Endothelial cell (in vitro differentiated cells): ENCODE results near the gene MED16. TPM values are rescaled to one million over a fixed set of nuclear protein-coding genes. Genes with fewer than 3 reads are reported as not detected.

ENCODE experiments used
- DNase-seq: peaks from one replicate; pipeline ENCODE4 v3.0.0; 2021; ENCODE audit warnings: low spot score
- H3K27ac Mint-ChIP-seq: one replicate; pipeline ENCODE4 v1.8.0; 2021; ENCODE audit warnings: mixed read lengths, inconsistent platforms; ENCODE audit not compliant: unreplicated experiment
- H3K27me3 Mint-ChIP-seq: one replicate; pipeline ENCODE4 v1.8.0; 2021; ENCODE audit warnings: mild to moderate bottlenecking, moderate library complexity, mixed read lengths, inconsistent platforms; ENCODE audit not compliant: unreplicated experiment
- H3K36me3 Mint-ChIP-seq: one replicate; pipeline ENCODE4 v1.8.0; 2021; ENCODE audit warnings: mild to moderate bottlenecking, low read depth, mixed read lengths, inconsistent platforms; ENCODE audit not compliant: unreplicated experiment
- H3K4me1 Mint-ChIP-seq: one replicate; pipeline ENCODE4 v1.8.0; 2021; ENCODE audit warnings: mild to moderate bottlenecking, mixed read lengths, inconsistent platforms; ENCODE audit not compliant: unreplicated experiment
- H3K4me3 Mint-ChIP-seq: one replicate; pipeline ENCODE4 v1.8.0; 2021; ENCODE audit warnings: mild to moderate bottlenecking, mixed read lengths, inconsistent platforms; ENCODE audit not compliant: unreplicated experiment
- H3K9me3 Mint-ChIP-seq: one replicate; pipeline ENCODE4 v1.8.0; 2021; ENCODE audit warnings: mixed read lengths, inconsistent platforms; ENCODE audit not compliant: unreplicated experiment
- total RNA-seq: library from RNA; stranded (reverse); fragmentation: NEBNext Ultra II Directional; extraction: Animal tissue kit (Norgen Biotek cat#: 25700); gene quantifications from one replicate; pipeline ENCODE4 v1.2.1, GENCODE V29; 2021; ENCODE audit not compliant: unreplicated experiment
- TF ChIP-seq, protein P1 (sequence below): fragments of 200-600 bp; sonication (generic); IDR thresholded peaks from one replicate; pipeline ENCODE4 v1.5.0; 2021; ENCODE audit warnings: antibody characterized with exemption; ENCODE audit not compliant: unreplicated experiment

The MED16 gene
- total RNA-seq, 1 donor from 2014 or later = 66.5 TPM

- no peak overlapping the region for H3K4me3 Mint-ChIP-seq
- no peaks in the 10 kb centered on the region for H3K9me3 Mint-ChIP-seq
- TF ChIP-seq, protein P1, sequence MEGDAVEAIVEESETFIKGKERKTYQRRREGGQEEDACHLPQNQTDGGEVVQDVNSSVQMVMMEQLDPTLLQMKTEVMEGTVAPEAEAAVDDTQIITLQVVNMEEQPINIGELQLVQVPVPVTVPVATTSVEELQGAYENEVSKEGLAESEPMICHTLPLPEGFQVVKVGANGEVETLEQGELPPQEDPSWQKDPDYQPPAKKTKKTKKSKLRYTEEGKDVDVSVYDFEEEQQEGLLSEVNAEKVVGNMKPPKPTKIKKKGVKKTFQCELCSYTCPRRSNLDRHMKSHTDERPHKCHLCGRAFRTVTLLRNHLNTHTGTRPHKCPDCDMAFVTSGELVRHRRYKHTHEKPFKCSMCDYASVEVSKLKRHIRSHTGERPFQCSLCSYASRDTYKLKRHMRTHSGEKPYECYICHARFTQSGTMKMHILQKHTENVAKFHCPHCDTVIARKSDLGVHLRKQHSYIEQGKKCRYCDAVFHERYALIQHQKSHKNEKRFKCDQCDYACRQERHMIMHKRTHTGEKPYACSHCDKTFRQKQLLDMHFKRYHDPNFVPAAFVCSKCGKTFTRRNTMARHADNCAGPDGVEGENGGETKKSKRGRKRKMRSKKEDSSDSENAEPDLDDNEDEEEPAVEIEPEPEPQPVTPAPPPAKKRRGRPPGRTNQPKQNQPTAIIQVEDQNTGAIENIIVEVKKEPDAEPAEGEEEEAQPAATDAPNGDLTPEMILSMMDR = no peak
Measured at GRCh38 chr19:907183-907853, 14.3 kb upstream of the MED16 start.

GRCh38 chr19:906480-906879 lies 13.5 kb upstream of the MED16 start:
- Mint-ChIP-seq H3K27me3 (peaks cover 3% of the 10 kb centered on the region), H3K27ac (no peak overlapping the region), H3K4me1 (no peaks in the 10 kb centered on the region), H3K4me3 (no peak overlapping the region), H3K36me3 (peaks cover 3% of the 10 kb centered on the region), H3K9me3 (no peaks in the 10 kb centered on the region)
- DNase-seq = no peak
- TF ChIP-seq, protein P1 = no peak

More at GRCh38 chr19:907183-907853, 14.3 kb upstream of the MED16 start:
- DNase-seq = no peak
- H3K36me3 Mint-ChIP-seq = no peaks in the 10 kb centered on the region
- H3K4me1 Mint-ChIP-seq = no peaks in the 10 kb centered on the region
- peaks cover 3% of the 10 kb centered on the region for H3K27me3 Mint-ChIP-seq
- no peak overlapping the region for H3K27ac Mint-ChIP-seq

DNA sequence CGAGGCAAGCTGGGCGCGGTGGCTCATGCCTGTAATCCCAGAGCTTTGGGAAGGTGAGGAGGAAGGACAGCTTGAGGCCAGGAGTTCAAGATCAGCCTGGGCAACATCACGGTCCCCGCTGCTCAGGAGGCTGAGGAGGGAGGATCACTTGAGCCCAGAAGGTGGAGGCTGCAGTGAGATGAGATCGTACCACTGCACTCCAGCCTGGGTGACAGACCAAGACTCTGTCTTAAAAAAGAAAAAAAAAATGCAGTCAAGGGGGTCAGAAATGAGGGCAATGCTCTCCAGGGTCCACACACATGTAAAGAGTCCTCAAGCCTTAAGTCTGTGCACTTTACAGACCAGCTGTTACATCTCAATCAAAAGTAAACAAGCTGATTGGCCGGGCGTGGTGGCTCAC lies 11.6 kb upstream of the MED16 start:
- H3K4me1 Mint-ChIP-seq = no peaks in the 10 kb centered on the region
- no peaks in the 10 kb centered on the region for H3K9me3 Mint-ChIP-seq
- no peak for DNase-seq
- peaks cover 2% of the 10 kb centered on the region for H3K27me3 Mint-ChIP-seq
- no peak overlapping the region for H3K27ac Mint-ChIP-seq
- H3K36me3 Mint-ChIP-seq = peaks cover 3% of the 10 kb centered on the region
- H3K4me3 Mint-ChIP-seq = no peak overlapping the region
- TF ChIP-seq, protein P1 = no peak

- Mint-ChIP-seq H3K36me3 (peaks cover 3% of the 10 kb centered on the region), H3K4me3 (no peak overlapping the region), H3K9me3 (no peaks in the 10 kb centered on the region), H3K27ac (no peak overlapping the region), H3K4me1 (no peaks in the 10 kb centered on the region), H3K27me3 (peaks cover 2% of the 10 kb centered on the region)
- no peak for DNase-seq
- TF ChIP-seq, protein P1 = no peak
Measured at GRCh38 chr19:903266-903797, 10.3 kb upstream of the MED16 start.
